HG03025 (cell line): ENCODE results near the gene FBXO11.

Source experiments
- ATAC-seq: cut with Tn5 transposase; IDR thresholded peaks from one replicate; pipeline ENCODE4 v1.9.1; 2021; ENCODE audit warnings: mild to moderate bottlenecking, moderate library complexity; ENCODE audit not compliant: unreplicated experiment, low FRiP score

The FBXO11 gene

GRCh38 chr2:47741637-47742036 is 164.7 kb downstream of the FBXO11 start:
- ATAC-seq: no peak

GRCh38 chr2:47741101-47741500 is 165.2 kb downstream of the FBXO11 start:
- ATAC-seq: no peak
